Lower leg skin (tissue), 4 donors: ENCODE data around the gene PLXDC1. TPM values are rescaled to one million over a fixed set of nuclear protein-coding genes. Genes with fewer than 3 reads are reported as not detected.
"Not testable (repeated sequence)": the region's sequence is repeated elsewhere in the genome, so short reads cannot be mapped to it uniquely, and the experiment has no call there.

Experiments
- DNase-seq, 2 donors: peaks; one replicate each; pipeline ENCODE4 v3.0.0-alpha.2; 2019; ENCODE audit warnings: low spot score in 2 of 2
- H3K4me3 ChIP-seq: fragments of 200-600 bp; sonication (generic); 2 replicates; pipeline ENCODE4 v1.5.1; 2017; ENCODE audit warnings: mild to moderate bottlenecking, low read depth; ENCODE audit not compliant: poor library complexity, severe bottlenecking
- CTCF ChIP-seq, 3 donors: fragments of 450-650 bp; IDR thresholded peaks; one replicate each; pipeline ENCODE4 v1.5.1; 2016; ENCODE audit warnings: antibody characterized with exemption in 3 of 3, mild to moderate bottlenecking in 3 of 3, moderate library complexity in 2 of 3
- POLR2A ChIP-seq, 2 donors: fragments of 450-650 bp; IDR thresholded peaks; one replicate each; pipeline ENCODE4 v1.6.1; 2016 to 2017; ENCODE audit warnings: antibody characterized with exemption in 2 of 2, mild to moderate bottlenecking in 1 of 2, moderate library complexity in 1 of 2
- WGBS, 2 donors: methylation state at CpG; one replicate each; pipeline ENCODE4 v1.1.5; 2018; 5-methylcytosine and 5-hydroxymethylcytosine counted together
- intact Hi-C: fragments of 100-400 bp; cut with DNase I; formaldehyde crosslinking; loops from one replicate; pipeline ENCODE4 v1.15.0; 2023; ENCODE audit warnings: low total_unique reads
- total RNA-seq, 4 donors: library from RNA; depleted of rRNA; stranded (reverse); fragments of >200 nt; gene quantifications; one replicate each; pipeline ENCODE4 v1.1.0, GENCODE V29; 2016

PLXDC1 gene
- total RNA-seq, 4 donors from 2014 or later = 2.7 to 8.1 (median 5.2) TPM

GRCh38 chr17:39062846-39063680, 88.4 kb downstream of the PLXDC1 start:
- TF ChIP-seq POLR2A (IDR thresholded peaks at IDR 0.05) (no peak), CTCF (IDR thresholded peaks at IDR 0.05) (no peak)
- no peak overlapping the region for H3K4me3 ChIP-seq
- intact Hi-C loops = no loop called here
- WGBS, 2 donors = 23 to 29% methylated on average over 8 of the region's 8 CpGs
- DNase-seq = no peak

- DNase-seq = peak in 1 of 2 donors; percentile 13
- intact Hi-C loops = no loop called here
- WGBS, 2 donors = 78 to 86% methylated on average over 5 of the region's 5 CpGs
- no peak overlapping the region for H3K4me3 ChIP-seq
- TF ChIP-seq POLR2A (IDR thresholded peaks at IDR 0.05) (no peak), CTCF (IDR thresholded peaks at IDR 0.05) (no peak)
Observed at GRCh38 chr17:39058524-39058923, 92.9 kb downstream of the PLXDC1 start.

DNA sequence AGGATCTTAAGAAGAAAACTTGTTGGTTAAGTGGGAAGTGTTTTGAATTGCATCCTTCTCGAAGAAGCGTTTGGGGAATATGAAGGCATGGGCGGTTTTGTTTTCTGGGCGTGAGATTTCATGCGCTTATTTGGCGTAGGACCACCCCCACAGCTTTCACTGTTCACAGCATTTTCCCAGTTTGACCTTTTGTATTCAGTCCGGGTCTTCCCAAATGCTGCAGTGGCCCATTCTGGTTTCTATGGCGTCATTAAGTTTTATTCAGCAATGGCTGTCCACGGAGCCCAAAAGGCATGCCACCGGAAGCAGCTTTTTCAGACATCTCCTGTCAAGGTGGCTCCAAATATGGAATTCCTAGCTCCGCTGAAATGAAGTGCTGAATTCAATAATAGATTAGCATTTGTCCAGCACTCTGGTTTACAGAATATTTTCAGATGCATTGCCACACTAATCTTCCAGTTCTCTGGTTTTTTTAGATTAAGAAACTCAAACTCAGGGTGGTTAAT, 93.7 kb downstream of the PLXDC1 start:
- peak in 1 of 2 donors; percentile 59 for DNase-seq
- intact Hi-C loops = no loop called here
- TF ChIP-seq CTCF (IDR thresholded peaks at IDR 0.05) = no peak
- TF ChIP-seq POLR2A (IDR thresholded peaks at IDR 0.05) = no peak
- WGBS, 2 donors = 62 to 67% methylated on average over 11 of the region's 11 CpGs
- no peak overlapping the region for H3K4me3 ChIP-seq

DNA sequence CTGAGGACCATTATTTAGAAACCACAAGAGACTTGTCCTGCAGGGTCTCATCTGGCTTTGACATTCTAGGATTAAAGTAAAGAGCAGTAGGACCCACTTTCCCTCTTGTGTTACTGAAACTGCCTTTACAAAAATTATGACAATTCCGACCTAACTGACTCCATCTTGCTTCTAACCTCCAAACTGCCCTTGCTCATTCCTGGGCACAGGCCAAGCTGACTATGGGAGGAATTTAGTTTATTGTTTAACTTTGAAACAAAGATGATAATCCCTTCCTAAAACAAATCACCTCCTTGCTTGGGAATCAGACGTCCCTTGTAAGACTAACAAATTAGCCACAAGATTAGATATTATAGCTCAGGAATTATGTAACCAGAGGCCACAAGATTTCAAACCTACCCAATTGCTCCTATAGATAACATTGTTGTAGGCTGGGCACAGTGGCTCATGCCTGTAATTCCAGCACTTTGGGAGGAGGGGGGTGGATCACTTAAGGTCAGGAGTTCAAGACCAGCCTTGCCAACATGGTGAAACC, 97.3 kb downstream of the PLXDC1 start:
- DNase-seq = peak in 1 of 2 donors; percentile 61
- intact Hi-C loops = no loop called here
- WGBS, 2 donors = 57 to 72% methylated on average over 2 of the region's 2 CpGs
- TF ChIP-seq CTCF (IDR thresholded peaks at IDR 0.05) (no peak), POLR2A (IDR thresholded peaks at IDR 0.05) (no peak)
- no peak overlapping the region for H3K4me3 ChIP-seq

DNA sequence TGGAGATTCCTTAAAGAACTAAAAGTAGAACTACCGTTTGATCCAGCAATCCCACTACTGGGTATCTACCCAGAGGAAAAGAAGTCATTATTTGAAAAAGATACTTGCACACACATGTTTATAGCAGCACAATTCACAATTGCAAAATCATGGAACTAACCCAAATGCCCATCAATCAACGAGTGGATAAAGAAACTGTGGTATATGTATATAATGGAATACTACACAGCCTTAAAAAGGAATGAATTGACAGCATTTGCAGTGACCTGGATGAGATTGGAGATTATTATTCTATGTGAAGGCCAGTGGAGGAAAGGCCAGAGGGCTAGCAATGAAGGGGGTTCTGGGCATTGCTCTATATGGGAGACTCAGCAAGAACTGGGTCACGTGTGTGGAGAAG, 99.0 kb downstream of the PLXDC1 start:
- H3K4me3 ChIP-seq, DNase-seq, intact Hi-C loops: not testable (repeated sequence)
- WGBS, 2 donors = 81 to 85% methylated on average over 3 of the region's 3 CpGs

GRCh38 chr17:39051001-39051585, 100.3 kb downstream of the PLXDC1 start:
- no peak for DNase-seq
- TF ChIP-seq POLR2A (IDR thresholded peaks at IDR 0.05) (no peak), CTCF (IDR thresholded peaks at IDR 0.05) (no peak)
- intact Hi-C loops = no loop called here

More at GRCh38 chr17:39051001-39051585, 100.3 kb downstream of the PLXDC1 start:
- 74 to 91% methylated on average over 12 of the region's 12 CpGs for WGBS, 2 donors
- no peak overlapping the region for H3K4me3 ChIP-seq
